Measurements from ENCODE around the gene EBI3. TPM values are rescaled to one million over a fixed set of nuclear protein-coding genes. Genes with fewer than 3 reads are reported as not detected.
"Not testable (repeated sequence)": the region's sequence is repeated elsewhere in the genome, so short reads cannot be mapped to it uniquely, and the experiment has no call there.

The EBI3 gene
- total RNA-seq, 4 donors from 2014 or later = 0.96 to 3.7 (median 3.7) TPM; not detected in 1

GRCh38 chr19:4187313-4188122 is 41.8 kb upstream of the EBI3 start:
- intact Hi-C loops (cut with DNase I; ENCODE audit: low total_unique reads) (loop anchor here (10.0 kb wide), 1 partner anchor 1903 kb away; the partner anchor contains the start of gene PEAK3), in situ Hi-C loops (cut with MboI; ENCODE audit: low pct_ligation_motif_present in 1 of 4, low pct_unique_long_range_greater_than_20kb in 1 of 4, low sequenced_read_pairs in 3 of 4) (loop anchor here in 2 of 4 donors (10.0 kb wide), 1 partner anchor 203 kb away; the partner anchor contains the start of gene EEF2 (in 2 of the 2))
- Histone ChIP-seq H3K36me3 (no peaks in the 10 kb centered on the region), H3K9me3 (no peaks in the 10 kb centered on the region), H3K27me3 (no peaks in the 10 kb centered on the region), H3K4me1 (peaks cover 0 to 6% (median 5%) of the 10 kb centered on the region in 4 donors), H3K4me3 (no peak overlapping the region), H3K27ac (no peak overlapping the region)
- DNase-seq = no peak
- no peak for TF ChIP-seq POLR2AphosphoS5 (IDR thresholded peaks at IDR 0.05)
- no peak for TF ChIP-seq CTCF (IDR thresholded peaks at IDR 0.05)
- TF ChIP-seq EP300 (IDR thresholded peaks at IDR 0.05; ENCODE audit: low read depth) = no peak
- TF ChIP-seq POLR2A (IDR thresholded peaks at IDR 0.05) = no peak
- 85 to 90% methylated on average over 6 to 10 of the region's 10 CpGs for WGBS, 2 donors (ENCODE audit: low coverage in 1 of 2)

GRCh38 chr19:4189641-4190040 is 39.7 kb upstream of the EBI3 start:
- Histone ChIP-seq H3K36me3 (no peaks in the 10 kb centered on the region), H3K9me3 (no peaks in the 10 kb centered on the region), H3K27ac (no peak overlapping the region), H3K27me3 (peaks cover 15% of the 10 kb centered on the region), H3K4me1 (peaks cover 0 to 6% (median 0%) of the 10 kb centered on the region in 4 donors), H3K4me3 (no peak overlapping the region)
- TF ChIP-seq EP300 (IDR thresholded peaks at IDR 0.05; ENCODE audit: low read depth) (no peak), POLR2A (IDR thresholded peaks at IDR 0.05) (no peak), CTCF (IDR thresholded peaks at IDR 0.05) (no peak)
- WGBS, 2 donors (ENCODE audit: low coverage in 1 of 2) = 59 to 61% methylated on average over 4 to 5 of the region's 5 CpGs
- intact Hi-C loops (cut with DNase I; ENCODE audit: low total_unique reads) = loop anchor here (10.0 kb wide), 1 partner anchor 1905 kb away; the partner anchor contains the start of gene PEAK3
- no peak for DNase-seq
- in situ Hi-C loops (cut with MboI; ENCODE audit: low pct_ligation_motif_present in 1 of 4, low pct_unique_long_range_greater_than_20kb in 1 of 4, low sequenced_read_pairs in 3 of 4) = loop anchor here in 2 of 4 donors (10.0 kb wide), 1 partner anchor 205 kb away; the partner anchor contains the start of gene EEF2 (in 2 of the 2)

GRCh38 chr19:4192537-4192936 is 36.8 kb upstream of the EBI3 start:
- WGBS, 2 donors (ENCODE audit: low coverage in 1 of 2) = 80 to 88% methylated on average over 1 to 3 of the region's 3 CpGs
- H3K4me3 ChIP-seq; H3K27ac ChIP-seq; H3K9me3 ChIP-seq; H3K36me3 ChIP-seq; in situ Hi-C loops (cut with MboI; ENCODE audit: low pct_ligation_motif_present in 1 of 4, low pct_unique_long_range_greater_than_20kb in 1 of 4, low sequenced_read_pairs in 3 of 4); DNase-seq; intact Hi-C loops (cut with DNase I; ENCODE audit: low total_unique reads); H3K4me1 ChIP-seq: not testable (repeated sequence)
- peaks cover 44% of the 10 kb centered on the region for H3K27me3 ChIP-seq

- in situ Hi-C loops (cut with MboI; ENCODE audit: low pct_ligation_motif_present in 1 of 4, low pct_unique_long_range_greater_than_20kb in 1 of 4, low sequenced_read_pairs in 3 of 4) = no loop called here
- no peak for TF ChIP-seq CTCF (IDR thresholded peaks at IDR 0.05)
- no peak for TF ChIP-seq POLR2AphosphoS5 (IDR thresholded peaks at IDR 0.05)
- no peak for TF ChIP-seq POLR2A (IDR thresholded peaks at IDR 0.05)
- TF ChIP-seq EP300 (IDR thresholded peaks at IDR 0.05; ENCODE audit: low read depth) = no peak
- WGBS, 2 donors (ENCODE audit: low coverage in 1 of 2) = 39 to 51% methylated on average over 4 to 7 of the region's 7 CpGs
- H3K36me3 ChIP-seq = no peaks in the 10 kb centered on the region
- intact Hi-C loops (cut with DNase I; ENCODE audit: low total_unique reads) = no loop called here
- DNase-seq = no peak
- no peaks in the 10 kb centered on the region for H3K9me3 ChIP-seq
- peaks cover 0 to 8% (median 2%) of the 10 kb centered on the region in 4 donors for H3K4me1 ChIP-seq
- peaks cover 62% of the 10 kb centered on the region for H3K27me3 ChIP-seq
- H3K4me3 ChIP-seq = no peak overlapping the region
- H3K27ac ChIP-seq = no peak overlapping the region
Observed at GRCh38 chr19:4194353-4194752, 35.0 kb upstream of the EBI3 start.
